Vagina (tissue), 2 donors: Measurements from ENCODE around the gene B4GALT3. TPM values are rescaled to one million over a fixed set of nuclear protein-coding genes. Genes with fewer than 3 reads are reported as not detected.

ENCODE experiments used
- DNase-seq, 2 donors: peaks; one replicate each; pipeline ENCODE4 v3.0.0-alpha.2; 2017; ENCODE audit errors: extremely low spot score in 2 of 2
- H3K27ac ChIP-seq: fragments of 200-600 bp; sonication (generic); one replicate; pipeline ENCODE4 v1.5.1; 2019
- H3K27me3 ChIP-seq: fragments of 200-600 bp; sonication (generic); one replicate; pipeline ENCODE4 v1.5.1; 2019
- H3K36me3 ChIP-seq, 2 donors: fragments of 200-600 bp; sonication (generic); one replicate each; pipeline ENCODE4 v1.5.1; 2017 to 2019
- H3K4me1 ChIP-seq: fragments of 200-600 bp; sonication (generic); one replicate; pipeline ENCODE4 v1.5.1; 2019
- H3K4me3 ChIP-seq, 2 donors: fragments of 200-600 bp; sonication (generic); 1 replicate in 1 of 2; 2 replicates in 1 of 2; pipeline ENCODE4 v1.5.1; 2016 to 2019
- H3K9me3 ChIP-seq: fragments of 200-600 bp; sonication (generic); one replicate; pipeline ENCODE4 v1.5.1; 2019
- POLR2A ChIP-seq, 2 donors: fragments of 450-650 bp; IDR thresholded peaks; one replicate each; pipeline ENCODE4 v1.6.1; 2017; ENCODE audit warnings: antibody characterized with exemption in 2 of 2, mild to moderate bottlenecking in 2 of 2, moderate library complexity in 2 of 2
- POLR2AphosphoS5 ChIP-seq, 2 donors: sonication (generic); formaldehyde crosslinking; IDR thresholded peaks; one replicate each; pipeline ENCODE4 v1.9.0; 2017; ENCODE audit warnings: antibody characterized with exemption in 2 of 2, mild to moderate bottlenecking in 2 of 2, low read depth in 1 of 2; ENCODE audit not compliant: insufficient read depth in 1 of 2
- intact Hi-C: fragments of 100-400 bp; cut with DNase I; formaldehyde crosslinking; loops from one replicate; pipeline ENCODE4 v1.15.1; 2023
- total RNA-seq: library from RNA; depleted of rRNA; stranded (reverse); fragments of >200 nt; gene quantifications from one replicate; pipeline ENCODE4 v1.2.3, GENCODE V29; 2016
- TF ChIP-seq, protein P1 (sequence below), 3 experiments: fragments of 450-650 bp in 2 of 3; fragments of 200-600 bp in 1 of 3; sonication (generic) in 1 of 3; IDR thresholded peaks; one replicate each; pipeline ENCODE4 v1.5.1; 2017 to 2019; ENCODE audit warnings: antibody characterized with exemption in 3 of 3, mild to moderate bottlenecking in 2 of 3, moderate library complexity in 2 of 3

B4GALT3 gene
- total RNA-seq = 16.2 TPM

DNA sequence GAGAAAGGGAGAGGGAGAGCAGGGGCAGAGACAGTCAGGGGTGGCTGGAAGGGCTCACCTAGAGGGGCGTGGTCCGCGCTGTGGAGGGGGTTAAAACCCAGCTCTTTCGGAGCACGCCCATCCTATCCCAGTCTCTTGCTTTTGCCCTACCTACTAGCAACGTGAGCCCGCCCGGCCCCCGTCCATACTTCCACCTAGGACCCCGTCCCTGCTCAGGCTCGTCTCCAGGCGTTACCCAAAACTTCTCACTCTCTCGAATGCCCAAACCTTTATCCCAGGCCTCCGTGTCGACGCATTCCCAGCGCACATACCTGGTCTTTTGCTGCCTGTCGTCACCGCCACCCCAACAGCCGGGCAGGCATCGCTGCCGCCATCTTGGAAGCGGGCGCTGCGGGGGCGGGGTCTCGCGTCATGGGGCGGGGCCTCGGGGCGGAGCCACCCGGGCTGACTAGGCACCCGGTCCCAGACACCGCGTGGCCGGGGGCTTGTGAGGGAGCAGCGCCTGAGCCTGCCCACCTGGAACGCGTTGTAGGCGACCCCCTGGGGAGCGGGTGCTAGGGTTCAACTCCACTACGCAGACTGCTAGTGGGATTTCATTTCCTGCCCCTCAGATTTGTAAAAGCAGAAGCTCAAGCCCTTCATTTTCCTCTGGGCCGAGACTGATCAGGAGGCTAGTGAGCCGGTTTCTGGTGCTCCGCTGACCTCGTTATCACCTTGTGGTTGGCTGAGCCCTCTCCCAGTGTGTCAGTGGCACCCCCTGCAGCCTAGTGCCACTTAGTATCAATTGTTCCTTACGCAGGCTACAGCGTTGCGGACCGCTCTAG is at the start of gene B4GALT3:
Gene B4GALT3, minus strand, starts transcription at position 396 of the 824 bp plus-strand sequence. CDS start 1,447 bp downstream, outside the sequence.
- intact Hi-C loops = no loop called here
- Histone ChIP-seq H3K4me3 (peak within 1 kb of the TSS; percentile 73 to 88), H3K9me3 (no peaks in the 10 kb centered on the region), H3K36me3 (peaks cover 0 to 19% of the 10 kb centered on the region in 2 donors), H3K27ac (peak within 1 kb of the TSS; percentile 92), H3K27me3 (no peaks in the 10 kb centered on the region), H3K4me1 (peaks cover 35% of the 10 kb centered on the region)
- peak; percentile 50 to 98 for TF ChIP-seq POLR2AphosphoS5 (IDR thresholded peaks at IDR 0.05; ENCODE audit: insufficient read depth in 1 of 2, low read depth in 1 of 2)
- peak in 1 of 2 donors; percentile 70 for TF ChIP-seq POLR2A (IDR thresholded peaks at IDR 0.05)
- TF ChIP-seq, protein P1, sequence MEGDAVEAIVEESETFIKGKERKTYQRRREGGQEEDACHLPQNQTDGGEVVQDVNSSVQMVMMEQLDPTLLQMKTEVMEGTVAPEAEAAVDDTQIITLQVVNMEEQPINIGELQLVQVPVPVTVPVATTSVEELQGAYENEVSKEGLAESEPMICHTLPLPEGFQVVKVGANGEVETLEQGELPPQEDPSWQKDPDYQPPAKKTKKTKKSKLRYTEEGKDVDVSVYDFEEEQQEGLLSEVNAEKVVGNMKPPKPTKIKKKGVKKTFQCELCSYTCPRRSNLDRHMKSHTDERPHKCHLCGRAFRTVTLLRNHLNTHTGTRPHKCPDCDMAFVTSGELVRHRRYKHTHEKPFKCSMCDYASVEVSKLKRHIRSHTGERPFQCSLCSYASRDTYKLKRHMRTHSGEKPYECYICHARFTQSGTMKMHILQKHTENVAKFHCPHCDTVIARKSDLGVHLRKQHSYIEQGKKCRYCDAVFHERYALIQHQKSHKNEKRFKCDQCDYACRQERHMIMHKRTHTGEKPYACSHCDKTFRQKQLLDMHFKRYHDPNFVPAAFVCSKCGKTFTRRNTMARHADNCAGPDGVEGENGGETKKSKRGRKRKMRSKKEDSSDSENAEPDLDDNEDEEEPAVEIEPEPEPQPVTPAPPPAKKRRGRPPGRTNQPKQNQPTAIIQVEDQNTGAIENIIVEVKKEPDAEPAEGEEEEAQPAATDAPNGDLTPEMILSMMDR (IDR thresholded peaks at IDR 0.05) = no peak
- no peak for DNase-seq

DNA sequence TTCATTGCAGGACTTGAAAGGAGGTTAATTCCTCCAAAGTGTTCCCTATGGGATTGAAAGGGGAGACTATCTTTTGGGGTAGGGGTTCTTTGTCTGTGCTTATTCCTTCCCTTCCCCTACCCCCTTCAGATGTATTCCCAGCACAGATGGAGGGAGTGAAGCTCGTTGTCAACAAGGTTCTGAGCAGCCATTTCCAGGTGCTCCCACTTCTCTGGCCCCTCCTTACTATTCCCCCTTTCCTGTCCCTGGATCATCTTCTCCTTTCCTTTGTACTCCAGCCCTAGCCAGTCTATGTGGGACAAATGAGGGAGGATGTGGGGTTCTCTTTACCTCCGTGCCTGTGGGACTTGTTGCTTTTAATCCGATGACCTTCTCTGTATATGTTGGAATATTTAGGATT is 49.5 kb upstream of the B4GALT3 start:
- Histone ChIP-seq H3K27ac (peak overlapping the region; percentile 80), H3K9me3 (no peaks in the 10 kb centered on the region), H3K27me3 (no peaks in the 10 kb centered on the region), H3K36me3 (peaks cover 0 to 15% of the 10 kb centered on the region in 2 donors), H3K4me3 (peak overlapping the region; percentile 73 to 88), H3K4me1 (peaks cover 30% of the 10 kb centered on the region)
- TF ChIP-seq, protein P1 (IDR thresholded peaks at IDR 0.05) = no peak
- TF ChIP-seq POLR2AphosphoS5 (IDR thresholded peaks at IDR 0.05; ENCODE audit: insufficient read depth in 1 of 2, low read depth in 1 of 2) = no peak
- no peak for TF ChIP-seq POLR2A (IDR thresholded peaks at IDR 0.05)
- DNase-seq = no peak
- intact Hi-C loops = loop anchor here (5.0 kb wide), 1 partner anchor 156 kb away; no protein-coding TSS in a partner anchor

DNA sequence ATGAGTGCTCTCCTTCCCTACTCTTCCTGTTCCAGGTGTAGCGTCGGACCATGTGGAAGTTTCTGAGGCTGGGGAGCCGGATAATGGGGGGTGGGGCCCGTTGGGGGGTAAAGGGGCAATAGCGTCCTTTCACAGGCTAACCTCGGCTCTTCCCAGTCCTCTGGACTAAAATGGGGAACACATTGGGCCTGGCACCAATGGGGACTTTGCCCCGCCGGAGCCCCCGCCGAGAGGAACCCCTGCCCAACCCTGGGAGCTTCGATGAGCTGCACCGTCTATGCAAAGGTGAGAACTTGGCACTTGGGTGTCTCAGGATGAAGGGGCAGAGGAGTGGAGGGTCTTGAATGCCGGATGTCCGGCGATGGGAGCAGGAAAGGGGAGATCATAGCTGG is 49.0 kb upstream of the B4GALT3 start:
- DNase-seq = no peak
- H3K4me1 ChIP-seq = peaks cover 30% of the 10 kb centered on the region
- intact Hi-C loops = loop anchor here (5.0 kb wide), 1 partner anchor 156 kb away; no protein-coding TSS in a partner anchor
- TF ChIP-seq POLR2A (IDR thresholded peaks at IDR 0.05) (no peak), POLR2AphosphoS5 (IDR thresholded peaks at IDR 0.05; ENCODE audit: insufficient read depth in 1 of 2, low read depth in 1 of 2) (no peak)
- TF ChIP-seq, protein P1 (IDR thresholded peaks at IDR 0.05) = no peak
- H3K27ac ChIP-seq = peak overlapping the region; percentile 80
- H3K9me3 ChIP-seq = no peaks in the 10 kb centered on the region
- peaks cover 0 to 15% of the 10 kb centered on the region in 2 donors for H3K36me3 ChIP-seq
- H3K27me3 ChIP-seq = no peaks in the 10 kb centered on the region
- peak overlapping the region; percentile 73 to 88 for H3K4me3 ChIP-seq

DNA sequence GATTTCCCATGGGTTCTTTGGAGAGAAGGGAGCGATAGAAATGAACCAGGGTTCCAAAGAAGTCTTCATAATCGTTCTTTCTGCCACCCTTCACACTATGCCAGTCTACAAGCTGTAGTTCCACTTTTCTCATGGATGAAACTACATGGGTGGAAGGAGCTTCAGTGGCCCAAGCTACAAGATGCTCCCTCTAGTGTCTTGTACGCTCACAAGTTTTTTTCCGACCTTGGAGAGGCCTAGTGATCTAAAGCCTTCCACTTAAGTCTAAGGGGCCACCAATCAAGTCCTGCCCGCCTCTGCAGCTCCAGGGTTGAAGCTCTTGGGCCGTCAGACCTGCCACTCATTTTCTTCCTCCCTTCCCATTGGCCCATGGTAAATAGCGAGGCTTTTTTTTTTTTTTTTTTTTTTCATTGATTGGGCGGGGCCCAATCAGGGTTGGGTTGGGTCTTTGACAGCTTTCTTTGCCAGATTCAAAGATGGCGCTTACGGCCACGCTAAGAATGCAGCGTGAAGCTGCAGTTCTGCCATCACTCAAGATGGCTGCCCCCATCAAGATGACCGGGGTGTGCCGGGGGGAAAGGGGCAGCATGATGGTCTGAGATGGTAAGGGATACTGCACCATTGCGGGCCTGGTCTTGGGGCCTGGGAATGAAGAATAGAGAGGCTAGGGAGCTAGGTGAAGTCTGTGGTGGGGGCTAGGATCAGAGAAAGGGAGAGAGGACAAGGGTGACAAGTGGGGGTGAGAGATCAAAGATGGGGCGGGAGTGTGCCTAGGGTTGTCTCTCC is 48.4 kb upstream of the B4GALT3 start, which contains the start of gene TOMM40L:
Gene TOMM40L, plus strand, starts transcription at position 527 of the 786 bp plus-strand sequence. CDS start 430 bp downstream, outside the sequence.
- peak in 1 of 2 donors; percentile 99 for DNase-seq
- TF ChIP-seq, protein P1 (IDR thresholded peaks at IDR 0.05) = peak in 1 of 3 experiments; percentile 61
- TF ChIP-seq POLR2A (IDR thresholded peaks at IDR 0.05) (no peak), POLR2AphosphoS5 (IDR thresholded peaks at IDR 0.05; ENCODE audit: insufficient read depth in 1 of 2, low read depth in 1 of 2) (peak; percentile 48 to 93)
- peak within 1 kb of the TSS; percentile 80 for H3K27ac ChIP-seq
- H3K27me3 ChIP-seq = no peaks in the 10 kb centered on the region
- intact Hi-C loops = loop anchor here (5.0 kb wide), 1 partner anchor 157 kb away; no protein-coding TSS in a partner anchor
- peak within 1 kb of the TSS; percentile 73 to 88 for H3K4me3 ChIP-seq
- peaks cover 0 to 15% of the 10 kb centered on the region in 2 donors for H3K36me3 ChIP-seq
- peaks cover 30% of the 10 kb centered on the region for H3K4me1 ChIP-seq
- H3K9me3 ChIP-seq = no peaks in the 10 kb centered on the region
